A549 (cell line): ENCODE results near the gene MRPL55. TPM values are rescaled to one million over a fixed set of nuclear protein-coding genes. Genes with fewer than 3 reads are reported as not detected.

Source experiments
- ATAC-seq, 2 experiments: fragments of 200-7000 bp in 1 of 2; fragments of >200 bp in 1 of 2; cut with Nextera tagmentation in 1 of 2; cut with Tn5 transposase in 1 of 2; 3 replicates each; pipeline versions ENCODE4 v1.8.0 to v1.9.1; 2018 to 2020; ENCODE audit warnings: mild to moderate bottlenecking in 1 of 2, moderate library complexity in 1 of 2
- CTCF ChIA-PET: fragments of 300-600 bp; sonication (Branson Sonifier 250); formaldehyde crosslinking; extraction: SDS; loops from one replicate; lab custom pipeline; 2021; ENCODE audit warnings: antibody characterized with exemption, inconsistent platforms; lab: Yijun Ruan, JAX
- POLR2A ChIA-PET: fragments of 350-600 bp; formaldehyde crosslinking; extraction: SDS; loops from one replicate; lab custom pipeline; 2021; ENCODE audit warnings: antibody characterized with exemption, inconsistent platforms; lab: Yijun Ruan, JAX
- DNase-seq, 2 experiments: peaks; one replicate each; pipeline versions ENCODE4 v3.0.0 to v3.0.0-alpha.2; 2011 to 2016; ENCODE audit warnings: low read depth in 1 of 2, low spot score in 1 of 2
- FAIRE-seq: peaks from 2 replicates; lab custom pipeline; 2011; peaks lifted over from hg19 to GRCh38; lab: Jason Lieb, UNC
- H3K27ac ChIP-seq, 2 experiments: fragments of >200 bp; sonication (Bioruptor Twin); formaldehyde crosslinking; 3 replicates each; pipeline ENCODE4 v1.5.1; 2016 to 2017
- H3K4me1 ChIP-seq: fragments of >200 bp; sonication (Bioruptor Twin); formaldehyde crosslinking; 3 replicates; pipeline ENCODE4 v1.6.1; 2016
- H3K4me2 ChIP-seq: fragments of >200 bp; sonication (Bioruptor Twin); formaldehyde crosslinking; 3 replicates; pipeline ENCODE4 v1.6.1; 2016
- H3K4me3 ChIP-seq: fragments of >200 bp; sonication (Bioruptor Twin); formaldehyde crosslinking; 3 replicates; pipeline ENCODE4 v1.5.1; 2016
- H3K9me3 ChIP-seq: fragments of >200 bp; sonication (Bioruptor Twin); formaldehyde crosslinking; 3 replicates; pipeline ENCODE4 v1.6.1; 2016
- BHLHE40 ChIP-seq: IDR thresholded peaks from 2 replicates; pipeline ENCODE4 v1.6.1; 2012; ENCODE audit warnings: low read depth, low read length, inconsistent platforms
- CEBPB ChIP-seq, 2 experiments: fragments of >200 bp in 1 of 2; sonication (Bioruptor Twin) in 1 of 2; formaldehyde crosslinking in 1 of 2; IDR thresholded peaks; 2 replicates each; pipeline ENCODE4 v1.6.1; 2012 to 2016
- EP300 ChIP-seq, 2 experiments: fragments of >200 bp; sonication (Bioruptor Twin); formaldehyde crosslinking; IDR thresholded peaks; 2 replicates in 1 of 2; 3 replicates in 1 of 2; pipeline ENCODE4 v1.6.1; 2016 to 2017
- FOSL2 ChIP-seq, 2 experiments: fragments of 450-650 bp in 1 of 2; fragments of >200 bp in 1 of 2; sonication (Bioruptor Twin) in 1 of 2; formaldehyde crosslinking; IDR thresholded peaks; 2 replicates each; pipeline versions ENCODE4 v1.5.0 to v1.6.1; 2016 to 2020; ENCODE audit warnings: mild to moderate bottlenecking in 1 of 2, moderate library complexity in 1 of 2
- FOXS1 ChIP-seq: fragments of 250-450 bp; sonication (Bioruptor Pico); IDR thresholded peaks from 2 replicates; pipeline ENCODE4 v1.5.0; 2020; ENCODE audit warnings: mild to moderate bottlenecking, moderate library complexity
- GATA3 ChIP-seq: IDR thresholded peaks from 2 replicates; pipeline ENCODE4 v1.6.1; 2012; ENCODE audit warnings: borderline replicate concordance
- HMGXB4 ChIP-seq: fragments of 250-450 bp; sonication (Bioruptor Pico); IDR thresholded peaks from 2 replicates; pipeline ENCODE4 v1.5.0; 2021; ENCODE audit warnings: mild to moderate bottlenecking, moderate library complexity, borderline replicate concordance
- JUN ChIP-seq, 2 experiments: fragments of >200 bp; sonication (Bioruptor Twin); formaldehyde crosslinking; IDR thresholded peaks; 2 replicates in 1 of 2; 3 replicates in 1 of 2; pipeline ENCODE4 v1.6.1; 2016 to 2017
- MAFK ChIP-seq: fragments of 450-650 bp; IDR thresholded peaks from 2 replicates; pipeline ENCODE4 v1.6.1; 2014; ENCODE audit not compliant: partially characterized antibody
- MYC ChIP-seq: IDR thresholded peaks from 2 replicates; pipeline ENCODE4 v1.6.1; 2012; ENCODE audit warnings: mild to moderate bottlenecking, inconsistent platforms, low read length, improper control_type of control experiment, borderline replicate concordance
- NFE2L2 ChIP-seq: fragments of 150-350 bp; conservative IDR thresholded peaks from 2 replicates; pipeline ENCODE4 v1.6.1; 2014; ENCODE audit warnings: low read length
- PHF8 ChIP-seq: fragments of 200-600 bp; sonication (generic); IDR thresholded peaks from 2 replicates; pipeline ENCODE4 v1.6.1; 2016; ENCODE audit warnings: low read depth, mild to moderate bottlenecking, antibody characterized with exemption, moderate library complexity, borderline replicate concordance
- RCOR1 ChIP-seq: fragments of 150-350 bp; IDR thresholded peaks from 2 replicates; pipeline ENCODE4 v1.6.1; 2014; ENCODE audit warnings: antibody characterized with exemption, low read length, low read depth
- RFX5 ChIP-seq: fragments of 450-650 bp; IDR thresholded peaks from 2 replicates; pipeline ENCODE4 v1.7.1; 2014; ENCODE audit warnings: antibody characterized with exemption, mild to moderate bottlenecking, moderate library complexity
- SMC3 ChIP-seq: fragments of >200 bp; sonication (Bioruptor Twin); formaldehyde crosslinking; IDR thresholded peaks from 3 replicates; pipeline ENCODE4 v1.6.1; 2018; ENCODE audit warnings: inconsistent platforms
- TFCP2L1 ChIP-seq: fragments of 250-450 bp; sonication (Bioruptor Pico); IDR thresholded peaks from 2 replicates; pipeline ENCODE4 v1.5.0; 2021; ENCODE audit warnings: mild to moderate bottlenecking
- WGBS: methylation state at CpG from one replicate; pipeline ENCODE4 v1.1.6; 2017; ENCODE audit errors: missing lambda C conversion rate; 5-methylcytosine and 5-hydroxymethylcytosine counted together
- polyA plus RNA-seq, 4 experiments: library from polyadenylated mRNA; depleted of rRNA in 3 of 4; stranded (reverse); fragments of >200 nt; fragmentation: RNase III in 1 of 4; extraction: RNeasy Plus Mini Kit Qiagen cat#74134 plus additional on column Dnase treatment in 1 of 4; gene quantifications; 2 replicates in 3 of 4; 3 replicates in 1 of 4; pipeline ENCODE4 v1.2.3, GENCODE V29; 2011 to 2017
- TF ChIP-seq, protein P1 (sequence below): IDR thresholded peaks from 2 replicates; pipeline ENCODE4 v1.6.1; 2012
- TF ChIP-seq, protein P2 (sequence below): fragments of >200 bp; sonication (Bioruptor Twin); formaldehyde crosslinking; IDR thresholded peaks from 2 replicates; pipeline ENCODE4 v1.6.1; 2016

MRPL55 gene
- polyA plus RNA-seq, 2 of the 4 experiments (the other 2 are of a cell fraction): 54.2 to 80.0 TPM

DNA sequence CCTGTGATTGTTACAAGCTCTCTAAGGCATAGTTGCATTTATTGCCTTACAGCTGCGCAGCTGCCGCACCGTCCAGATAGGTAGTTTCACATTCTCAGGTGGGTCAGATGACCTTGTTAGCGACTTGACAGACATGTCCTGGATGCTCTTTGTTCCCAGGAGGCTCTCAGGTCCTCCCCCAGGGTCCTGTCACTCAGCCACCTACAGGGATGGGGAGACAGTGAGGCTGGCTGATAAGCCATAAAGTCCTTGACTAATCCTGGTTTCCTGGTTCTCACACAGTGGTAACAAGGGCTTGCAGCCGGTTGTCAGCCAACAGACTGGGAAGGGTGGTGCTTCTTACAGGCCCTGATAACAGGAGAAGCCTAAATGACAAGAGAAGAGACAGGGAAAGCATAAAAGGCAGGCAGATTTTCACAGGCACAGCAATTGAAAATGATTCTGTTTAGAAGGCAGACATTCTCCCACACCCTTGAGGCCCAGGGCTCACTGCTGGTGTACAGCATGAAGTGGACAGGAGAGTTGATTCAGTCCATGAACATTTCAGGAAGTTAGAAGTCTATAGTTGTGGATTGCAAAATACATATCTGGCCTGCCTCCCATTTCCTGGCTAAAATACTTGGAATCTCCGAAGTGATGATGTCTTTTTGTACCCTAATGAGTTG lies 23.7 kb downstream of the MRPL55 start:
- H3K4me1 ChIP-seq: peaks cover 67% of the 10 kb centered on the region
- peak overlapping the region in 1 of 2 experiments; percentile 15; a peak in 1 of 6 replicates for H3K27ac ChIP-seq
- ChIA-PET POLR2A (no interaction called here), CTCF (interaction anchor here (1.1 to 1.7 kb wide), 4 partner anchors 12 to 323 kb away, joined by 3 to 5 read pairs (median 4); no protein-coding TSS in a partner anchor)
- WGBS: 74% methylated on average over 6 of the region's 6 CpGs
- TF ChIP-seq PHF8 (no peak), MYC (no peak), TFCP2L1 (CRISPR knock-in tag) (no peak), NFE2L2 (no peak), CEBPB (IDR thresholded peaks at IDR 0.05) (0 out of 4 replicates have a peak, but pooled peaks of 1 of the 2 experiments have one; percentile 7), GATA3 (no peak)
- no peak overlapping the region for H3K4me3 ChIP-seq
- no peaks in the 10 kb centered on the region for H3K9me3 ChIP-seq
- no peak for DNase-seq
- ATAC-seq: no peak
- peak overlapping the region; percentile 97 for H3K4me2 ChIP-seq
- FAIRE-seq: no peak

DNA sequence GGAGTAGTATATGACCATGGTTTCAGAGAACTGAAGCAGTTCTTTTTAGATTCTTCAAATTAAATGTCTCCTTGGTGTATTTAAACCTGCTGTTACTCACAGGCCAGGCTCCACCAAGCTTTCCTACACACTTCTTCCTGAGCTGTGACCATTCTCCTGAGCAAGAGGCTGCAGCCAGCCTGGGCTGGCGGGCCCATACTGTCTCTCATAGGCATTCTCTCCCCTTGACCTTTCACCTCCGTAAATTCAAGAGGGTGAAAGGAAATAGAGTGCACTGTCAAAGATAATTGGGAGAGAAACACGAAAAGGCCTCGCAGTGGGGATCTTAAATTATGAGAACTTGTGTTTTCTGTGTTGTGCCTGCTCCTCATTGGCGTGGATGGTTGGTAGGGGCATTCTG lies 24.3 kb downstream of the MRPL55 start:
- ATAC-seq: no peak
- FAIRE-seq: no peak
- Histone ChIP-seq H3K9me3 (no peaks in the 10 kb centered on the region), H3K4me2 (peak overlapping the region; percentile 97), H3K4me3 (peak overlapping the region; percentile 94; the same call in 2 of the 3 replicates), H3K4me1 (peaks cover 61% of the 10 kb centered on the region), H3K27ac (peak overlapping the region in 1 of 2 experiments; percentile 97; a peak in 3 of 6 replicates)
- ChIA-PET POLR2A (no interaction called here), CTCF (interaction anchor here (1.2 to 2.5 kb wide), 7 partner anchors 9 to 86 kb away, joined by 3 to 6 read pairs (median 5); no protein-coding TSS in a partner anchor)
- WGBS: 87% methylated on average over 5 of the region's 5 CpGs
- no peak for TF ChIP-seq JUN (IDR thresholded peaks at IDR 0.05)
- no peak for TF ChIP-seq HMGXB4 (CRISPR knock-in tag)
- no peak for TF ChIP-seq TFCP2L1 (CRISPR knock-in tag)
- TF ChIP-seq RCOR1: no peak
- TF ChIP-seq RFX5: no peak
- TF ChIP-seq SMC3: no peak
- TF ChIP-seq FOXS1: no peak
- no peak for TF ChIP-seq EP300 (IDR thresholded peaks at IDR 0.05)
- TF ChIP-seq, all 56 proteins: peak for 0
- DNase-seq: no peak

- ChIA-PET CTCF (interaction anchor here (1.0 to 2.5 kb wide), 8 partner anchors 9 to 85 kb away, joined by 3 to 6 read pairs (median 4); no protein-coding TSS in a partner anchor), POLR2A (interaction anchor here (0.8 kb wide), 1 partner anchor 85 kb away, joined by 3 read pairs; no protein-coding TSS in a partner anchor)
- H3K9me3 ChIP-seq: no peaks in the 10 kb centered on the region
- no peak for DNase-seq
- H3K4me2 ChIP-seq: peak overlapping the region; percentile 97
- no peak for FAIRE-seq
- peak overlapping the region; percentile 94 for H3K4me3 ChIP-seq
- WGBS: 21% methylated on average over 3 of the region's 3 CpGs
- peaks cover 57% of the 10 kb centered on the region for H3K4me1 ChIP-seq
- TF ChIP-seq BHLHE40 (no peak), CEBPB (IDR thresholded peaks at IDR 0.05) (peak in 1 of 2 experiments; percentile 53; a peak in 1 of 4 replicates)
- TF ChIP-seq, all 56 proteins: peak for 1
- H3K27ac ChIP-seq: peak overlapping the region; percentile 93 to 97; a peak in 5 of 6 replicates
- ATAC-seq: no peak
Measured at GRCh38 chr1:228084325-228084724, 24.8 kb downstream of the MRPL55 start.

GRCh38 chr1:228083871-228084278 lies 25.2 kb downstream of the MRPL55 start:
- Histone ChIP-seq H3K4me1 (peaks cover 53% of the 10 kb centered on the region), H3K9me3 (no peaks in the 10 kb centered on the region), H3K4me3 (peak overlapping the region; percentile 94), H3K27ac (peak overlapping the region; percentile 93 to 97), H3K4me2 (peak overlapping the region; percentile 97)
- 5% methylated on average over 17 of the region's 17 CpGs for WGBS
- DNase-seq (no peak), ATAC-seq (peak; percentile 4 to 11; a peak in 3 of 6 replicates), FAIRE-seq (no peak)
- ChIA-PET POLR2A (interaction anchor here (0.8 kb wide), 1 partner anchor 85 kb away, joined by 3 read pairs; no protein-coding TSS in a partner anchor), CTCF (interaction anchor here (1.0 to 2.5 kb wide), 6 partner anchors 9 to 85 kb away, joined by 3 to 6 read pairs (median 4); no protein-coding TSS in a partner anchor)
- TF ChIP-seq MAFK: peak; percentile 38
- TF ChIP-seq, protein P1, sequence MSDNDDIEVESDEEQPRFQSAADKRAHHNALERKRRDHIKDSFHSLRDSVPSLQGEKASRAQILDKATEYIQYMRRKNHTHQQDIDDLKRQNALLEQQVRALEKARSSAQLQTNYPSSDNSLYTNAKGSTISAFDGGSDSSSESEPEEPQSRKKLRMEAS: peak; percentile 29; the same call in 1 of the 2 replicates
- TF ChIP-seq FOSL2 (IDR thresholded peaks at IDR 0.05): no peak
- TF ChIP-seq FOSL2 (CRISPR knock-in tag; IDR thresholded peaks at IDR 0.05): no peak
- TF ChIP-seq, protein P2, sequence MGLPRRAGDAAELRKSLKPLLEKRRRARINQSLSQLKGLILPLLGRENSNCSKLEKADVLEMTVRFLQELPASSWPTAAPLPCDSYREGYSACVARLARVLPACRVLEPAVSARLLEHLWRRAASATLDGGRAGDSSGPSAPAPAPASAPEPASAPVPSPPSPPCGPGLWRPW: no peak
